Islet of Langerhans (tissue), 1 donor: ENCODE measurements around the gene KLRG1.

Source experiments
- FAIRE-seq: peaks from one replicate; lab custom pipeline; 2011; peaks lifted over from hg19 to GRCh38; lab: Jason Lieb, UNC

The KLRG1 gene

DNA sequence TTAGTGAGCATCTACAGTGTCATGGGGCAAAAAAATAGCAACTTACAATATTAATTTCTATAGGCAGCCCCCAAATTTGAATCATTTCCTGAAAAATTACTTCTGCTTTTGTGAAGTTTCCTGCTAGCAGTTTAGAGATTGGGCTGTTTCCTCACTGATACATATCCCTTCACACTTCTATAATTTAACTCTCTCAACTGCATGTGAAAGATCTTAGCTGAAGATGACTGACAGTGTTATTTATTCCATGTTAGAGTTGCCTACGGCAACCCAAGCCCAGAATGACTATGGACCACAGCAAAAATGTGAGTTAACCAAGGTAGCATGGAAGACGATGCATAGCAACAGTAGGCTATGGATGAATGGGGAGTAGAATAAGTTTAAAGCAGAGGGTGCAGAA lies at the start of gene KLRG1:
Gene KLRG1, plus strand, starts transcription at position 134 of the 400 bp plus-strand sequence. Its CDS starts 90 bp downstream, at position 224.
- no peak for FAIRE-seq

- FAIRE-seq = no peak
Observed at GRCh38 chr12:8941691-8942478, 47.5 kb upstream of the KLRG1 start.

GRCh38 chr12:8943565-8944186 lies 45.7 kb upstream of the KLRG1 start:
- no peak for FAIRE-seq

DNA sequence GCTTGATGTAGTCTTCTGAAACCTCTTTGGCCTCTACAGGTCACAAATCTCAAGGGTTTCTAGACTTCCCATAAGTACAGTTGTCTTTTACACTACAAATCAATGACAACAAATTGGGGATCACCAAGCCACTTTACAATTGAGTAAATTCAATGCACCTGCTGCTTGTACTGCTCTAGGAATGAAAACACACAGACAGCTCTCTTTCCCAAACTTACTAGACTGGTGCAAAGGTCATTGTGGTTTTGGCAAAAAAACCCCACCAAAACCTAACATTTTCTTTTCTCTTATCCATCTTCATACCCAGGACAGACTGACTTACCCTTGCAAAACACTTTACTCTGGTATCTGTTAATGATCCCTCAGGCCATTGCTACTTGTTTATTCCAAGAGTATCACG lies 42.6 kb upstream of the KLRG1 start:
- no peak for FAIRE-seq

GRCh38 chr12:8947737-8948136 lies 41.6 kb upstream of the KLRG1 start:
- FAIRE-seq = no peak

GRCh38 chr12:8948701-8949341 lies 40.5 kb upstream of the KLRG1 start:
- FAIRE-seq = no peak

DNA sequence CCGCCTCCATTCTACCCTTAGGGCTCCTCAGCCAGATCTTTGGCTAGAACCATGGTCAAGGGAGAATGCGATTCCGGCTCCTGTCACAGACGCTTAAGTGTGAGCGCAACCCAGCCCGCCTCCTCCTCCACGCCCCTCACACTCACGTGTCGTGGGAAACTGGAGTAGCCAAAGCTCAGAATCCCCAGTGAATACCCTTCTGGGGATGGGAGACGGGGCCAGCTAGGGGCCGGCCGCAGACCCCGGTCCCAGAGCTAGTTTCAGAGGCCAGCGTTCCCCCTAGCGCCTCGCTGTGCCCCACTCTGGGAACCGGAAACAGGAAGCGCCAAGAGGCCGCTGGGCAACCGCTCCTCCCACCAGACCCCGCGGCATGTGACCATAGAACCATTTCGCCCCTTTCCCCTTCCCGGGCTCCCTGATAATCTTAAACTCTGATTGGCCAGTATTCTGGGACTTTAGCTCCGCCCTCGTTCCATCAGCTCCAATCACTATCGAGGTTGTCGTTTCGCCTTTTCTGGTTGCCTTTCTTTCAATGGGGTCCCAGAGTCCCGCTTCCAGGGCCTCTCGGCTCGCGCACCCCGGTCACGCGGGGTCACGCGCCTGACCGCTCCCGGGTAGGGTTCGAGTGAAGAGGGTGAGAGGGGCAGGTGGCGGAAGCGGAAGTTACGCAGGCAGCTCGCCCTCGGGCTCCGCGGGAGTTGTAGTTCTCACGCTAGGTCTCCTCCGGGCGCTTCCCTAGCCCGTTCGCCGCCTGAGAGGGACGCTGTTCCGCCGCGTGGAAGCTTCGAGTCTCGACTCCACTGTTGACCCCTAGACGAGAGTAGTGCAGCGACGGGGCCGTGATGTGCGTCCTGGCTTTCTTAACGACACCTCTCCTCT lies 39.8 kb upstream of the KLRG1 start, which contains the start of gene M6PR:
Gene M6PR, minus strand, starts transcription at position 304 of the 879 bp plus-strand sequence. CDS start 3,241 bp downstream, outside the sequence.
- FAIRE-seq = peak; percentile 98

DNA sequence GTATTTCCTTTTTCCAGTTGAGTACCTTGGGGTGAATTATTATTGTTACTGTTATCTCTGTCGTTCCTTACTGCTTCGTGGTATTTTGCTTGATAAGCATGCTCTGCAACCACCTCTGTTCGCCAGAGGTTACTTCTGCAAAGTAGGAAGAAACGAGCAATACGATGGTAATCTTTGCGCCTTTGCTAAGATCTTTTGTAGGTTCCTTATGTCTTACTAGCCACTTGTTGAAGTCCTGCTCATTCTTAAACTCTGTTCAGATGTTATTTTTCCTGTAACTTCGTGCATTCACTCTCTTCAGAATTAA lies 39.2 kb upstream of the KLRG1 start:
- FAIRE-seq = no peak

- FAIRE-seq = no peak
Observed at GRCh38 chr12:8950702-8951478, 38.5 kb upstream of the KLRG1 start.

DNA sequence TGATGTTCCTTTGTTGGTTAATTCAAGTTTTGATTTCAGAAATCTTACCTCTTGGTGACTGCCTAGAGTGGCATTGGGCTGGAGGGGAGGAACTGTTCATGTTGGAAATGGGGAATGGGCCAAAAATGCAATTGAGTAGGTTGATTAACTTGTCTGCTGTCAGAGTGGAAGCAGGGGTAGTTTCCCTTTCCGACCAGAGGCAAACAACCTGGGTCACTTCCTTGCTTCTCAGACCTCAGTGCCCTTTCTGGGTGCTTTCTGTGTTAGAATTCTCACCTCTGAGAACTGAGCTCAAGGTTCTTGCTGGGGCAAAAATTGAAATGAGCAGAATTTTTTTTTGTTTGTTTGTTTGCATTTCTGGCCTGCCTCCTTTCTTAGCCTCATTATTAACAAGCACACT lies 37.6 kb upstream of the KLRG1 start:
- FAIRE-seq = no peak

DNA sequence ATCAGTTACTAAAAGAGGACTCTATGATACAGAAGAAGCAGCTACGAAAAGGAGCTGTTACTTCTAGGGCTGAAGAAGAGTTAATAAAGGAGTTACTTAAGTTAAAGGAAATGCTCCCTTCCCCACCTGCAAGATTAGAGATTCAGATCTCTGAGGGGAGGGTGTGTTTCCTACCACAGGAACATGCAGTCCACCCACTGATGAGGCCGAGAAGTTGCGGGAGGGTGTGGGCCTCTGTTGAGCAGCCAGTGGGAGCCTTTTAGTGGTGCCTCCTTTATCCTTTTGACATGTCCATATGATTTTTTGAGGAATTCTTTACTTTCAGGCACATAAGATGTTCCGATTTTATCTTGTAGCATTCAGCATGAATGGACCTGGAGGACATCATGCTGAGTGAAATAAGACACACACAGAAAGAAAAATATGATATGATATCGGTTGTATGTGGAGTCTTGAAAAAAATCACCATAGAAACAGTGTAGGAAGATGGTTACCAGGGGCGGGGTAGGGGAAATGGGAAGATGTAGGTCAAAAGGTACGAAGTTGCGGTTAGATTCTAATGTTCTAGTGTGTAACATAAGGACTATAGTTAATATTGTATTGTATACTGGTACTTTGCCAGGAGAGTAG lies 35.5 kb upstream of the KLRG1 start:
- no peak for FAIRE-seq

- no peak for FAIRE-seq
Observed at GRCh38 chr12:8956073-8956472, 33.3 kb upstream of the KLRG1 start.

GRCh38 chr12:8956772-8957171 lies 32.6 kb upstream of the KLRG1 start:
- no peak for FAIRE-seq

- no peak for FAIRE-seq
Observed at GRCh38 chr12:8957561-8957960, 31.8 kb upstream of the KLRG1 start.

DNA sequence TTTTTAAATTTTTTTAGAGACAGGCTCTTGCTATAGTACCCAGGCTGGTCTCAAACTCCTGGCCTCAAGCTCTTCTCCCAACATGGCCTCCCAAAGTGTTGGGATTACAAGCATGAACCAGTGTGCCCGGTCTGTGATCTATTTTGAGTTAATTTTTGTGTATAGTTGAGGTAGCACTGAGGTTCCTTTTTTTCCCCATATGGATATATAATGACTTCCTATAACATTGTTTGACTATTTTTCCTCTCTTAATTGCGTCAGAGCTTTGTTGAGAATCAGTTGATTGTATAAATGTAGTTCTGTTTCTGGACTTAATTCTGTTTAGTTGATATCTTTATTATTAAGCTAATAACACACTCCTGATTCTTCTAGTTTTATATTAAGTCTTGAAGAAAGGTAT lies 31.3 kb upstream of the KLRG1 start:
- FAIRE-seq = no peak

GRCh38 chr12:8960176-8960575 lies 29.2 kb upstream of the KLRG1 start:
- no peak for FAIRE-seq

DNA sequence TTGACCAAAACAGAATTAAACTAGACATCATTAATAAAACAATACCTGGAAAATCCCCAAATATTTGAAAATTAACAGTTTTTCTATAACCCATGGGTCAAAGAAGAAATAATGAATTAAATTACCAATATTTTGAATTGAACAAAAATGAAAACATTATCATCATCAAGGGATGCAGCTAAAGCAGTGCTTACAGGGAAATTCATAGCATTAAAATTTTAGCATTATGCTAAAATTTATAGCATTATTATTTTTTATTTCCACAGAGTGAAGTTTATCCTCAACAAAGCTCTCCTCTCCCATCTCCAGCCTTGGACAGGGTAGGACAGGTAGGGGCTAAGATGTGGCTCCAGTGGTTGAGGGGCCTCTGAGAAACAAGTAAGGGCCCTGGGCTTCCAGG lies 20.6 kb upstream of the KLRG1 start:
- no peak for FAIRE-seq

DNA sequence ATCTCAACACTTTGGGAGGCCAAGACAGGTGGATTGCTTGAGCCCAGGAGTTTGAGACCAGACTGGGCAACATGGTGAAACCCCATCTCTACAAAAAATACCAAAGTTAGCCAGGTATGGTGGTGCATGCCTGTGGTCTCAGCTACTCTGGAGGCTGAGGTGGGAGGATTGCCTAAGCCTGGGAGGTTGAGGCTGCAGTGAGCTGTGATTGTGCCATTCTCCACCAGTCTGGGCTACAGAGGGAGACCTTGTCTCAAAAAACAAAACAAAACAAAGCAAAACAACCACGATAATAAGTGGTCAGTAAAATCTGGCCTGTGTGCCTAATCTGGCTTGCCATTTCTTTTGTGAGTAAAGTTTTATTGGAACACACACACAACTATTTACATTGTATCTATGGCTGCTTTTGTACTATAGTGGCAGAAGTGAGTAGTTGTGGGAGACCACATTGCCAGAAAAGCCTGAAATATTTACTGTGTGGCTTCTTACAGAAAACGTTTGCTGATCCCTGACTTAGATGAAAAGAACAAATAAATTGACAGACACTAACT lies 19.4 kb upstream of the KLRG1 start:
- FAIRE-seq = no peak

GRCh38 chr12:8970432-8970831 lies 18.9 kb upstream of the KLRG1 start:
- FAIRE-seq = no peak

DNA sequence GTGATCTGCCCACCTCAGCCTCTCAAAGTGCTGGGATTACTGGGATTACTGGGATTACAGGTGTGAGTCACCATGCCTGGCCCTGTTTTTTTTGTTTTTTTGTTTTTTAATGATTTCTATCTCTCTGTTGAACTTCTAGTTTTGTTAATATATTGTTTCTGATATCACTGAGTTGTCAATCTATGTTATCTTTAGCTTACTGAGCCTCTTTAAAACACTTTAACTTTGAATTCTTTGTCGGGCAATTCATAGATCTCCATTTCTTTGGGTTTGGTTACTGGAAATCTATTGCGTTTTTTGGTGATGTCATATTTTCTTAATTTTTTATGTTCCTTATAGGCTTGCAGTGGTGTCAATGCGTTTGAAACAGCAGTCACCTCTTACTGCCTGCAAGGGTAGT lies 9.2 kb upstream of the KLRG1 start:
- FAIRE-seq = no peak

- no peak for FAIRE-seq
Observed at GRCh38 chr12:8985213-8985754, 4.1 kb upstream of the KLRG1 start.
